ENCODE measurements around the gene RASL11A. TPM values are rescaled to one million over a fixed set of nuclear protein-coding genes. Genes with fewer than 3 reads are reported as not detected.

Gene RASL11A
- total RNA-seq, 1 donor from 2014 or later, result 10.5 TPM

DNA sequence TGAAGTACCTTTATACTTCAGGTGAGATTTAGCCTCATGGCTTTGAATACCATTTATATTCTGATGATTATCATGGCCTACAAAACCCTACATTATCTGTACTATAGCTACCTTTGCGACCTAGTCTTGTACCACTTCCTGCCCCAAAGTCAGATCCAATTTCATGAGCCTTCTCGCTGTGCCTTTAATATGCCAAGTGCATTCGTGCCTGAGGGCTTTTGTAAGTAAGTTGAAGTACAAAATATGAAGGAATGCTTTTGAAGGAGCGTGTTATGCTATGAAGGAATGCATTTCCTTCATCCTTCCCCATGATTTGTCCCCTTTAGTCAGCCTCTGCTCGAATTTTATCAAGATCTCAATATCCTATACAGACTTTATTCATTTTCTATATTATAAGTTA lies 9.2 kb upstream of the RASL11A start:
- DNase-seq (ENCODE audit: low spot score in 2 of 2, unreplicated experiment in 2 of 2), result no peak
- Mint-ChIP-seq H3K9me3 (no peaks in the 10 kb centered on the region), H3K4me1 (peaks cover 39% of the 10 kb centered on the region)

DNA sequence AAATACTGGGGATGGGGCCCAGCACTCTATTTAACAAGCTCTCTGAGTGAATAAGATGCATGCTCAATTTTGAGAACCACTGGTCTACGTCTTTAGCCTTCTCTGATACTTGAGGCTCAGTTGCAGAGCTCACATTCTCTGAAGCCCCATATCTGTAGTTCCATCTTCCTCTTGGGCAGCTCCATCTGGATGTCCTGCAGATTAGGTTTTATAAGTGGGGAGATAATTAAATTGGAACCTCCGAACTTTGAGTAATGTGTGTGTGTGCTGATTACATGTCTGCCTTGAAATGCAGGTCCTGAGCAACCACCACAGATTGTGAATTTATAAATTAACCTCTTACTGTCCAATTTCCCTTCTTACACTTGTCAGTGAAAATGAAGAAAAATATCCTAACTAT lies 7.2 kb upstream of the RASL11A start:
- no peaks in the 10 kb centered on the region for H3K9me3 Mint-ChIP-seq
- peak overlapping the region; percentile 82 for H3K27ac Mint-ChIP-seq
- peaks cover 39% of the 10 kb centered on the region for H3K4me1 Mint-ChIP-seq
- H3K27me3 Mint-ChIP-seq (ENCODE audit: low read depth), result no peaks in the 10 kb centered on the region
- H3K36me3 Mint-ChIP-seq, result peaks cover 11% of the 10 kb centered on the region
- no peak overlapping the region for H3K4me3 Mint-ChIP-seq
- DNase-seq (ENCODE audit: low spot score in 2 of 2, unreplicated experiment in 2 of 2), result no peak
- TF ChIP-seq CTCF (IDR thresholded peaks at IDR 0.05; ENCODE audit: unreplicated experiment), result no peak

More for the DNA sequence above, 9.2 kb upstream of the RASL11A start:
- peaks cover 13% of the 10 kb centered on the region for H3K36me3 Mint-ChIP-seq
- H3K4me3 Mint-ChIP-seq, result no peak overlapping the region
- H3K27me3 Mint-ChIP-seq (ENCODE audit: low read depth), result no peaks in the 10 kb centered on the region
- H3K27ac Mint-ChIP-seq, result peak overlapping the region; percentile 84
- no peak for TF ChIP-seq CTCF (IDR thresholded peaks at IDR 0.05; ENCODE audit: unreplicated experiment)

- Mint-ChIP-seq H3K4me3 (no peak overlapping the region), H3K27me3 (ENCODE audit: low read depth) (no peaks in the 10 kb centered on the region), H3K9me3 (no peaks in the 10 kb centered on the region), H3K36me3 (peaks cover 4% of the 10 kb centered on the region), H3K4me1 (peaks cover 39% of the 10 kb centered on the region), H3K27ac (peak overlapping the region; percentile 82)
- no peak for DNase-seq (ENCODE audit: low spot score in 2 of 2, unreplicated experiment in 2 of 2)
- no peak for TF ChIP-seq CTCF (IDR thresholded peaks at IDR 0.05; ENCODE audit: unreplicated experiment)
Measured at GRCh38 chr13:27264181-27264580, 6.4 kb upstream of the RASL11A start.

- Mint-ChIP-seq H3K36me3 (peaks cover 3% of the 10 kb centered on the region), H3K9me3 (no peaks in the 10 kb centered on the region), H3K27me3 (ENCODE audit: low read depth) (no peaks in the 10 kb centered on the region), H3K4me1 (peaks cover 39% of the 10 kb centered on the region), H3K27ac (peak overlapping the region; percentile 82), H3K4me3 (no peak overlapping the region)
- DNase-seq (ENCODE audit: low spot score in 2 of 2, unreplicated experiment in 2 of 2), result no peak
- no peak for TF ChIP-seq CTCF (IDR thresholded peaks at IDR 0.05; ENCODE audit: unreplicated experiment)
Measured at GRCh38 chr13:27264648-27265047, 6.0 kb upstream of the RASL11A start.

GRCh38 chr13:27266917-27267316 lies 3.7 kb upstream of the RASL11A start:
- Mint-ChIP-seq H3K4me3 (no peak overlapping the region), H3K27ac (no peak overlapping the region), H3K27me3 (ENCODE audit: low read depth) (peaks cover 1% of the 10 kb centered on the region), H3K36me3 (peaks cover 3% of the 10 kb centered on the region), H3K9me3 (no peaks in the 10 kb centered on the region), H3K4me1 (peaks cover 35% of the 10 kb centered on the region)
- no peak for TF ChIP-seq CTCF (IDR thresholded peaks at IDR 0.05; ENCODE audit: unreplicated experiment)
- no peak for DNase-seq (ENCODE audit: low spot score in 2 of 2, unreplicated experiment in 2 of 2)

DNA sequence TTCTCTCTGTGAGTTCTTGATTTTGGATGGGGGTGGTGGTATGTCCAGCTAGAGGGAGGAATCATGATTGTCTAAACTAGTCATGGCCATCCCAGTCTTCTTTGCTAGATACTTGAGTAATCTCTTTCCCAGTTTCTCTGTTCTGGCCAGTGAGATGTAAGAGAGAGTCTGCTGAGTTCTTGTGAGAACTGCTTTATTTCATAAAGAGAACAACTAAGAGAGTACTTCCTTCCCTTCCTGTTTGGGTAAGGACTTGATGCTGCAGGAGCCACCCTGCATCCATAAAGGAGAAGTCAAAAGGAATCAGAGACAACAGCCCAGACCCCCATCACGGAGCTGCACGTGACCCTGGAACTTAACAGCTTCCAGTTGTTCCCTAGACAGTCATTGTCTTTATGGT lies 3.0 kb upstream of the RASL11A start:
- no peak for TF ChIP-seq CTCF (IDR thresholded peaks at IDR 0.05; ENCODE audit: unreplicated experiment)
- Mint-ChIP-seq H3K9me3 (no peaks in the 10 kb centered on the region), H3K4me1 (peaks cover 36% of the 10 kb centered on the region)

More for the DNA sequence above, 3.0 kb upstream of the RASL11A start:
- no peak overlapping the region for H3K4me3 Mint-ChIP-seq
- no peak overlapping the region for H3K27ac Mint-ChIP-seq
- peaks cover 3% of the 10 kb centered on the region for H3K36me3 Mint-ChIP-seq
- H3K27me3 Mint-ChIP-seq (ENCODE audit: low read depth), result peaks cover 1% of the 10 kb centered on the region
- no peak for DNase-seq (ENCODE audit: low spot score in 2 of 2, unreplicated experiment in 2 of 2)
